A673 (cell line): ENCODE measurements around the gene ODC1.

Source experiments
- EZH2 ChIP-seq: fragments of 200-600 bp; sonication (generic); IDR thresholded peaks from 2 replicates; pipeline ENCODE4 v1.6.1; 2017; ENCODE audit warnings: borderline replicate concordance, low read depth, mild to moderate bottlenecking, mixed read lengths, antibody characterized with exemption, low read length; ENCODE audit not compliant: poor library complexity, severe bottlenecking
- TF ChIP-seq, protein P1 (sequence below): fragments of 300-800, 200-600 bp; sonication (generic); conservative IDR thresholded peaks from 2 replicates; pipeline ENCODE4 v1.5.1; 2017; ENCODE audit warnings: low read depth, mild to moderate bottlenecking, antibody characterized with exemption, low read length, moderate library complexity, mixed read lengths

DNA sequence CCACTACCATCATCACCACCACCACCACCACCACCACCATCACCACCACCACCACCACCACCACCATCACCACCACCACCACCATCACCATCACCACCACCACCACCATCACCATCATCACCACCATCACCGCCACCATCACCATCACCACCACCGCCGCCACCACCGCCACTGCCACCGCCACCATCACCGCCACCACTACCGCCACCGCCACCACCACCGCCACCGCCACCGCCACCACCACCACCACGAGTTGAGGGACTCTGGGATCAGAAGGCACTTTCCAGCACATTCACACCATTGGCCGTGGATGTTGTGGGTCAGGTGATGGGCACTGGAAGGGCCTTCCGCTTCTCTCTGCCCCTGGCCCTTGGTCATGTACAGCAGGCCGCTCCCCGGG, 48.8 kb downstream of the ODC1 start:
- TF ChIP-seq, protein P1, sequence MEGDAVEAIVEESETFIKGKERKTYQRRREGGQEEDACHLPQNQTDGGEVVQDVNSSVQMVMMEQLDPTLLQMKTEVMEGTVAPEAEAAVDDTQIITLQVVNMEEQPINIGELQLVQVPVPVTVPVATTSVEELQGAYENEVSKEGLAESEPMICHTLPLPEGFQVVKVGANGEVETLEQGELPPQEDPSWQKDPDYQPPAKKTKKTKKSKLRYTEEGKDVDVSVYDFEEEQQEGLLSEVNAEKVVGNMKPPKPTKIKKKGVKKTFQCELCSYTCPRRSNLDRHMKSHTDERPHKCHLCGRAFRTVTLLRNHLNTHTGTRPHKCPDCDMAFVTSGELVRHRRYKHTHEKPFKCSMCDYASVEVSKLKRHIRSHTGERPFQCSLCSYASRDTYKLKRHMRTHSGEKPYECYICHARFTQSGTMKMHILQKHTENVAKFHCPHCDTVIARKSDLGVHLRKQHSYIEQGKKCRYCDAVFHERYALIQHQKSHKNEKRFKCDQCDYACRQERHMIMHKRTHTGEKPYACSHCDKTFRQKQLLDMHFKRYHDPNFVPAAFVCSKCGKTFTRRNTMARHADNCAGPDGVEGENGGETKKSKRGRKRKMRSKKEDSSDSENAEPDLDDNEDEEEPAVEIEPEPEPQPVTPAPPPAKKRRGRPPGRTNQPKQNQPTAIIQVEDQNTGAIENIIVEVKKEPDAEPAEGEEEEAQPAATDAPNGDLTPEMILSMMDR = no peak
- no peak for TF ChIP-seq EZH2
